HG03103 (cell line): Measurements from ENCODE around the gene IGF1.

Experiments
- ATAC-seq: cut with Tn5 transposase; IDR thresholded peaks from one replicate; pipeline ENCODE4 v1.9.1; 2021; ENCODE audit warnings: low read depth; ENCODE audit not compliant: unreplicated experiment

Gene IGF1

GRCh38 chr12:102498471-102498870 is 18.1 kb upstream of the IGF1 start:
- no peak for ATAC-seq

- no peak for ATAC-seq
Observed at GRCh38 chr12:102497743-102498142, 17.4 kb upstream of the IGF1 start.

GRCh38 chr12:102496591-102496990 is 16.2 kb upstream of the IGF1 start:
- ATAC-seq = no peak

GRCh38 chr12:102487226-102487625 is 6.9 kb upstream of the IGF1 start:
- no peak for ATAC-seq

GRCh38 chr12:102486153-102486552 is 5.8 kb upstream of the IGF1 start:
- ATAC-seq = no peak

GRCh38 chr12:102484428-102484958 is 4.1 kb upstream of the IGF1 start:
- peak; percentile 55 for ATAC-seq

GRCh38 chr12:102484017-102484416 is 3.7 kb upstream of the IGF1 start:
- ATAC-seq = peak; percentile 16

- peak; percentile 52 for ATAC-seq
Observed at GRCh38 chr12:102483466-102483865, 3.1 kb upstream of the IGF1 start.

GRCh38 chr12:102481705-102482425 is 1.5 kb upstream of the IGF1 start:
- no peak for ATAC-seq

GRCh38 chr12:102479939-102480338 is 424 bp downstream of the IGF1 start:
- ATAC-seq = no peak

- ATAC-seq = peak; percentile 25
Observed at GRCh38 chr12:102479099-102479885, 1.1 kb downstream of the IGF1 start.

- ATAC-seq = peak; percentile 61
Observed at GRCh38 chr12:102478405-102479098, 1.8 kb downstream of the IGF1 start.

- ATAC-seq = no peak
Observed at GRCh38 chr12:102475355-102475754, 5.0 kb downstream of the IGF1 start.

GRCh38 chr12:102474438-102475064 is 5.8 kb downstream of the IGF1 start:
- no peak for ATAC-seq

GRCh38 chr12:102472496-102472895 is 7.9 kb downstream of the IGF1 start:
- ATAC-seq = no peak

GRCh38 chr12:102471556-102471955 is 8.8 kb downstream of the IGF1 start:
- no peak for ATAC-seq

GRCh38 chr12:102470945-102471344 is 9.4 kb downstream of the IGF1 start:
- no peak for ATAC-seq

GRCh38 chr12:102468261-102468915 is 12.0 kb downstream of the IGF1 start:
- ATAC-seq = no peak

GRCh38 chr12:102465762-102466560 is 14.4 kb downstream of the IGF1 start:
- no peak for ATAC-seq
